GM23248 (cell line): ENCODE data around the gene ZBED5.

Source experiments
- EZH2 ChIP-seq: fragments of 200-600 bp; sonication (generic); IDR thresholded peaks from 2 replicates; pipeline ENCODE4 v1.6.1; 2018; ENCODE audit warnings: antibody characterized with exemption, mild to moderate bottlenecking; ENCODE audit not compliant: insufficient read depth, poor library complexity, severe bottlenecking
- EZH2phosphoT487 ChIP-seq: fragments of 200-600 bp; sonication (generic); IDR thresholded peaks from 2 replicates; pipeline ENCODE4 v1.6.1; 2018; ENCODE audit warnings: antibody characterized with exemption, moderate library complexity, mild to moderate bottlenecking, low read depth; ENCODE audit not compliant: insufficient read depth

DNA sequence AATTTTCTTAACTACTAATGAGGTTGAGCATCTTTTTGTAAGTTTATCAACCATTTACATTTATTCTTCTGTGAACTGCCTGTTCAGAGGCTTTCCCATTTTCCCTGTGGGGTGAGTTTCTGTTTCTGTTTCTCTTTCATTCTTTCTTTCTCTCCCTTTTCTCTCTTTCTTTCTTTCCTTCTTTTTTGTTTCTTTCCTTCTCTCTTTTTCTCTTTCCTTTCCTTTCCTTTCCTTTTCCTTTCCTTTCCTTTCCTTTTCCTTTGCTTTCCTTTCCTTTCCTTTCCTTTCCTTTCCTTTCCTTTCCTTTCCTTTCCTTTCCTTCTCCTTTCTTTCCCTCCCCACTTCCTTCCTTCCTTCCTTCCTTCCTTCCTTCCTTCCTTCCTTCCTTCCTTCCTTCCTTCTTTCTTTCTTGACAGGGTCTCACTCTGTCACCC lies 8.0 kb upstream of the ZBED5 start:
- TF ChIP-seq EZH2 (no peak), EZH2phosphoT487 (no peak)
